ENCODE measurements around the gene IRGC.

GRCh38 chr19:43754503-43755255, 38.8 kb downstream of the IRGC start, which contains the start of gene SMG9:
- peak; percentile 82 for TF ChIP-seq MAX (IDR thresholded peaks at IDR 0.05; ENCODE audit: low read depth, low read length)
- no peak for TF ChIP-seq CTCF (IDR thresholded peaks at IDR 0.05; ENCODE audit: low read depth, low read length)
- peak; percentile 71 for TF ChIP-seq POLR2A (IDR thresholded peaks at IDR 0.05; ENCODE audit: extremely low read depth, insufficient read length)
